Mucosa of descending colon (tissue), 3 donors: ENCODE results near the gene APCS. TPM values are rescaled to one million over a fixed set of nuclear protein-coding genes. Genes with fewer than 3 reads are reported as not detected.

Experiments used
- ATAC-seq: fragments of 200-7000 bp; cut with Tn5 transposase; one replicate; pipeline ENCODE4 v1.9.1; 2020; ENCODE audit warnings: mild to moderate bottlenecking, moderate library complexity
- DNase-seq, 3 donors: peaks; one replicate each; pipeline ENCODE4 v3.0.0-alpha.2; 2020
- H3K36me3 ChIP-seq: fragments of 200-600 bp; one replicate; pipeline ENCODE4 v1.8.0; 2021; ENCODE audit warnings: low read depth, mild to moderate bottlenecking
- H3K4me1 ChIP-seq: fragments of 200-600 bp; one replicate; pipeline ENCODE4 v1.8.0; 2021; ENCODE audit warnings: low read depth, mild to moderate bottlenecking
- H3K4me3 ChIP-seq: fragments of 200-600 bp; one replicate; pipeline ENCODE4 v1.8.0; 2021; ENCODE audit warnings: mild to moderate bottlenecking
- H3K9me3 ChIP-seq: fragments of 200-600 bp; one replicate; pipeline ENCODE4 v1.8.0; 2021; ENCODE audit warnings: mild to moderate bottlenecking
- intact Hi-C, 2 donors: fragments of 100-400 bp; cut with DNase I in 1 of 2; cut with micrococcal nuclease in 1 of 2; formaldehyde crosslinking; loops; one replicate each; pipeline versions ENCODE4 v1.11.0 to v1.11.1; 2022; cut with DNase I, micrococcal nuclease
- total RNA-seq, 3 donors: library from RNA; stranded (reverse); fragmentation: NEBNext Ultra II Directional in 2 of 3; extraction: Animal tissue kit (Norgen Biotek cat#: 25700) in 2 of 3; gene quantifications; one replicate each; pipeline versions ENCODE4 v1.2.1 to v1.2.4, GENCODE V29; 2021 to 2023
- TF ChIP-seq, protein P1 (sequence below): fragments of 200-600 bp; IDR thresholded peaks from one replicate; pipeline ENCODE4 v1.8.0; 2022; ENCODE audit warnings: antibody characterized with exemption, mild to moderate bottlenecking
- donor health status: DM: no; HTN: no; CAD: no; lungs with moderate emphysema.
- donor health status: DM: no; HTN: no; CAD: no.
- donor health status: DM: no; HTN: yes; CAD: no.

Gene APCS
- total RNA-seq, 3 donors from 2014 or later = not detected

- DNase-seq = no peak
- no peaks in the 10 kb centered on the region for H3K9me3 ChIP-seq
- H3K36me3 ChIP-seq = no peaks in the 10 kb centered on the region
- H3K4me3 ChIP-seq = no peak overlapping the region
- TF ChIP-seq, protein P1, sequence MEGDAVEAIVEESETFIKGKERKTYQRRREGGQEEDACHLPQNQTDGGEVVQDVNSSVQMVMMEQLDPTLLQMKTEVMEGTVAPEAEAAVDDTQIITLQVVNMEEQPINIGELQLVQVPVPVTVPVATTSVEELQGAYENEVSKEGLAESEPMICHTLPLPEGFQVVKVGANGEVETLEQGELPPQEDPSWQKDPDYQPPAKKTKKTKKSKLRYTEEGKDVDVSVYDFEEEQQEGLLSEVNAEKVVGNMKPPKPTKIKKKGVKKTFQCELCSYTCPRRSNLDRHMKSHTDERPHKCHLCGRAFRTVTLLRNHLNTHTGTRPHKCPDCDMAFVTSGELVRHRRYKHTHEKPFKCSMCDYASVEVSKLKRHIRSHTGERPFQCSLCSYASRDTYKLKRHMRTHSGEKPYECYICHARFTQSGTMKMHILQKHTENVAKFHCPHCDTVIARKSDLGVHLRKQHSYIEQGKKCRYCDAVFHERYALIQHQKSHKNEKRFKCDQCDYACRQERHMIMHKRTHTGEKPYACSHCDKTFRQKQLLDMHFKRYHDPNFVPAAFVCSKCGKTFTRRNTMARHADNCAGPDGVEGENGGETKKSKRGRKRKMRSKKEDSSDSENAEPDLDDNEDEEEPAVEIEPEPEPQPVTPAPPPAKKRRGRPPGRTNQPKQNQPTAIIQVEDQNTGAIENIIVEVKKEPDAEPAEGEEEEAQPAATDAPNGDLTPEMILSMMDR = no peak
- no peaks in the 10 kb centered on the region for H3K4me1 ChIP-seq
- intact Hi-C loops = no loop called here
- no peak for ATAC-seq
Observed at GRCh38 chr1:159561497-159561896, 26.1 kb upstream of the APCS start.

DNA sequence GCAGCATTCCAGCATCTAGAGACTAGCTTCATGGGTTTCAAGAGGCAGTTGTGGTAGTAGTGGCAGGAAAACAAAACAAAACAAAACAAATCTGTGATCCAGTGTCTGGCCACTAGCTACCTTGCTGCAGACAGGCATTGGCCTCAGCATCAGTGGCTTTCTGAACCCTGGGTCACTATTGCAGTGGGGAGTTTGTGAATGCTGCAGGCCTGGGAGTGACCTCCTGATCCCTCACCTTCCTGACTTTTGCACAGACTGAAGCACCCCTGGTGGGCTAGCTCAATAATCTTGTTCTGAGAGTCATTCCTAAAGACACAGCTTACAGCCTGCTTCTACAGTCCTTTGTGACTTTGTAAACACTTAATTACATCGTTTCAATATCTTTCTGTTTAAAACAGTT, 24.9 kb upstream of the APCS start:
- Histone ChIP-seq H3K4me3 (no peak overlapping the region), H3K36me3 (no peaks in the 10 kb centered on the region), H3K9me3 (no peaks in the 10 kb centered on the region), H3K4me1 (no peaks in the 10 kb centered on the region)
- intact Hi-C loops = no loop called here
- ATAC-seq (no peak), DNase-seq (no peak)
- TF ChIP-seq, protein P1 = no peak

GRCh38 chr1:159577446-159577845, 10.2 kb upstream of the APCS start:
- no peaks in the 10 kb centered on the region for H3K4me1 ChIP-seq
- intact Hi-C loops = no loop called here
- ATAC-seq (no peak), DNase-seq (no peak)
- TF ChIP-seq, protein P1 = no peak
- no peaks in the 10 kb centered on the region for H3K9me3 ChIP-seq
- H3K4me3 ChIP-seq = no peak overlapping the region
- H3K36me3 ChIP-seq = no peaks in the 10 kb centered on the region

DNA sequence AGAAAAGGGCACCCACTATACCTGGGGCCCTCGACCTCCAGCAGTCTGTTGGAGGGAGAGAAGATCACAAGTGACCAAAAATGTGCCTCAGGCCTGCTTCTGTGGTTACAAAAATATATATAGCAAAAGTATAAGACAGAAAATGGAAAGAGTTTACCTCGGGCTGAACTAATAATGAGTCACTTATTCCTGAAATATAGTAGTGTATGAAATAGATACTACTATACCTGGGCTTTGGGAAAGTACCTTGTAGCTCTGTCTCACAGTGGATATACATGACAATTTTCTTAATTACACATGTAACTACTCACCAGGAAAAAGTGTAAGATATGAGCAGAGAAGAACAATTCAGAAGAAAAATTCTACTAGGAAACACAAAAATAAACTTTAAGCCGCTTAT, 7.3 kb upstream of the APCS start:
- H3K36me3 ChIP-seq = no peaks in the 10 kb centered on the region
- no peak for ATAC-seq
- DNase-seq = no peak
- no peaks in the 10 kb centered on the region for H3K9me3 ChIP-seq
- no peak overlapping the region for H3K4me3 ChIP-seq
- intact Hi-C loops = no loop called here
- H3K4me1 ChIP-seq = no peaks in the 10 kb centered on the region
- TF ChIP-seq, protein P1 = no peak

GRCh38 chr1:159581422-159581821, 6.2 kb upstream of the APCS start:
- no peaks in the 10 kb centered on the region for H3K9me3 ChIP-seq
- no peaks in the 10 kb centered on the region for H3K36me3 ChIP-seq
- intact Hi-C loops = no loop called here
- ATAC-seq = no peak
- no peak overlapping the region for H3K4me3 ChIP-seq
- no peaks in the 10 kb centered on the region for H3K4me1 ChIP-seq
- TF ChIP-seq, protein P1 = no peak
- no peak for DNase-seq

DNA sequence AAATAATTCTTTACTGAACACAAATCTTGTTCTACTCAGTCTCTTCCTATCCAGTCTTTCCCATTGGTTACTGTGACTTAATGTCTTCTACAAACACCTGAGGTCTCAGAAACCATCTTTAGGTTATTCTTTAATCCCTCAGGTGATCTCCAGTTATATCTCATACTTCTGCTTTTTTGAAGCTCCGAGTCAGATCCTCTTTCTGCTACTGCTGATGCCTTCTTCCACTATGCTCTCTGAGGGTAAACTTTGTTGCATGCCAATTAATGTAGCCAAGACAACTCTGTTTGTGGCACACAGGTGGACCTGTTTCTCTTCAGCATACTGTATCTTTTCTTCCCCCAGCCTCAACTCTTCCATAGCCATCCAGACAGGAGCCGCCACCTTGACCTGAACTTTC, 3.1 kb upstream of the APCS start:
- Histone ChIP-seq H3K9me3 (no peaks in the 10 kb centered on the region), H3K4me1 (no peaks in the 10 kb centered on the region), H3K4me3 (no peak overlapping the region), H3K36me3 (no peaks in the 10 kb centered on the region)
- DNase-seq (no peak), ATAC-seq (no peak)
- TF ChIP-seq, protein P1 = no peak
- intact Hi-C loops = no loop called here
